ENCODE results near the gene RAMACL.

Gene RAMACL

DNA sequence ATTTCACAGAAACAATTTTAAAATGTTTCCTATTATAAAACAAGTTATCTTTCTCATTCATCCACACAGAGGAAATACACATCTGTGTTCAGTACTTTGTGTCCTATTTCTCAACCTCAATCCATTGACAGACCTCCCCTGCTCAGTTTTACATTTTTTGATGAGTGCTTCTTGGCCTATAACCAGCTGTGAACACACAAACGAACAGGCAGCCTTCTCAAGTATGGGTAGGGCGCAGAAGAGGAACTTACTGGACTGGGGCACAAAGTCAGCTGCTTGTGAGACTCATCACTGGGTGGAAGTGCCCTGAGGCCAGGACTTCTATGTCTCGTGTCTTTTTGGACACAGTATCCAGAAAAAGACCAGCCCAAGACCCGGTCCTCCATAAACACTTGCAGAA lies 37.8 kb upstream of the RAMACL start:
- DNase-seq, result no peak
- Histone ChIP-seq H3K4me1 (peaks cover 30% of the 10 kb centered on the region), H3K9me3 (no peaks in the 10 kb centered on the region), H3K36me3 (no peaks in the 10 kb centered on the region), H3K4me3 (ENCODE audit: low read depth, low read length) (no peak overlapping the region), H3K27me3 (no peaks in the 10 kb centered on the region)
- TF ChIP-seq, protein P1, sequence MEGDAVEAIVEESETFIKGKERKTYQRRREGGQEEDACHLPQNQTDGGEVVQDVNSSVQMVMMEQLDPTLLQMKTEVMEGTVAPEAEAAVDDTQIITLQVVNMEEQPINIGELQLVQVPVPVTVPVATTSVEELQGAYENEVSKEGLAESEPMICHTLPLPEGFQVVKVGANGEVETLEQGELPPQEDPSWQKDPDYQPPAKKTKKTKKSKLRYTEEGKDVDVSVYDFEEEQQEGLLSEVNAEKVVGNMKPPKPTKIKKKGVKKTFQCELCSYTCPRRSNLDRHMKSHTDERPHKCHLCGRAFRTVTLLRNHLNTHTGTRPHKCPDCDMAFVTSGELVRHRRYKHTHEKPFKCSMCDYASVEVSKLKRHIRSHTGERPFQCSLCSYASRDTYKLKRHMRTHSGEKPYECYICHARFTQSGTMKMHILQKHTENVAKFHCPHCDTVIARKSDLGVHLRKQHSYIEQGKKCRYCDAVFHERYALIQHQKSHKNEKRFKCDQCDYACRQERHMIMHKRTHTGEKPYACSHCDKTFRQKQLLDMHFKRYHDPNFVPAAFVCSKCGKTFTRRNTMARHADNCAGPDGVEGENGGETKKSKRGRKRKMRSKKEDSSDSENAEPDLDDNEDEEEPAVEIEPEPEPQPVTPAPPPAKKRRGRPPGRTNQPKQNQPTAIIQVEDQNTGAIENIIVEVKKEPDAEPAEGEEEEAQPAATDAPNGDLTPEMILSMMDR (IDR thresholded peaks at IDR 0.05; ENCODE audit: low read depth, low read length), result no peak

DNA sequence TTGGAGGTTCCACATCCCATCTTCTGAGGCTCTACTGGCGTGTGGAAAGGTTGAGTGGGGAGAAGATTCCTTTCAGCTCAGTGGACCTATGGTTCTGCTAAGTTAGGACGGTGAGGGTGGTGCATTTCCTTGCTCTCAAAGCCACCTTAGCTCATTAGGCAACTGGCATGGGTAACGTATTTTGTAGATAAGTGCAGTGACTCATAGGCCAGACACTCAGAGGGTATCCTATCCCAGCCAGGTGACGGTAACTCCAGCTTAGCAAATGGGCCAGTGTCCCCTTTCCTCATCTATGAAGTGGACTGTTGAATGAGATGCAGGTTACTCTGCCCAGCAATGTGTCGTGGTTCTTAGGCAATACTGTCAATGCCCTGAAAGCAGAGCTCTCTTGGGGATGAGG lies 36.8 kb upstream of the RAMACL start:
- Histone ChIP-seq H3K4me1 (peaks cover 28% of the 10 kb centered on the region), H3K9me3 (no peaks in the 10 kb centered on the region), H3K27me3 (no peaks in the 10 kb centered on the region), H3K36me3 (peaks cover 4% of the 10 kb centered on the region), H3K4me3 (ENCODE audit: low read depth, low read length) (no peak overlapping the region)
- DNase-seq, result no peak
- TF ChIP-seq, protein P1 (IDR thresholded peaks at IDR 0.05; ENCODE audit: low read depth, low read length), result no peak

DNA sequence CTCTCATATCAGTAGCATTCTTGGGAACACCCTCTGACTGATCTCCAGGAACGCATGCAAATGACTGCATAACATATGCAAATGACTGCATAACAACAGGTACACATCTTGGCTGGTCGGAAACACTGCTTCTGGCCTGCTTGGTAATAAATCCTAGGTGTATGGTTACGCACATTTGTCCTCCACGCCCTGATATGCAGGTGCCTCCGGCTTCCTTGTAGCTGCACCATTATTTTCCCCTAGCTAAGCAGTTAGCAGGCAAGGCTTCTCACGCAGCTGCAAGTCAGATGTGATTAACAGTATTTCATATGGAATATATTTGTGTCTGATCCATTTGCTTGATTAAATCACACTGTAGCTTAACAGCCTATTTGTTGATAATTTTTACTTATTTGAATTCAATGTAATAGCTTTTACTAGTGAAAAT lies 34.6 kb upstream of the RAMACL start:
- Histone ChIP-seq H3K4me1 (peaks cover 27% of the 10 kb centered on the region), H3K36me3 (peaks cover 15% of the 10 kb centered on the region), H3K9me3 (no peaks in the 10 kb centered on the region), H3K4me3 (ENCODE audit: low read depth, low read length) (peak overlapping the region; percentile 4; the same call in 1 of the 2 replicates), H3K27me3 (no peaks in the 10 kb centered on the region)
- no peak for DNase-seq
- TF ChIP-seq, protein P1 (IDR thresholded peaks at IDR 0.05; ENCODE audit: low read depth, low read length), result no peak

DNA sequence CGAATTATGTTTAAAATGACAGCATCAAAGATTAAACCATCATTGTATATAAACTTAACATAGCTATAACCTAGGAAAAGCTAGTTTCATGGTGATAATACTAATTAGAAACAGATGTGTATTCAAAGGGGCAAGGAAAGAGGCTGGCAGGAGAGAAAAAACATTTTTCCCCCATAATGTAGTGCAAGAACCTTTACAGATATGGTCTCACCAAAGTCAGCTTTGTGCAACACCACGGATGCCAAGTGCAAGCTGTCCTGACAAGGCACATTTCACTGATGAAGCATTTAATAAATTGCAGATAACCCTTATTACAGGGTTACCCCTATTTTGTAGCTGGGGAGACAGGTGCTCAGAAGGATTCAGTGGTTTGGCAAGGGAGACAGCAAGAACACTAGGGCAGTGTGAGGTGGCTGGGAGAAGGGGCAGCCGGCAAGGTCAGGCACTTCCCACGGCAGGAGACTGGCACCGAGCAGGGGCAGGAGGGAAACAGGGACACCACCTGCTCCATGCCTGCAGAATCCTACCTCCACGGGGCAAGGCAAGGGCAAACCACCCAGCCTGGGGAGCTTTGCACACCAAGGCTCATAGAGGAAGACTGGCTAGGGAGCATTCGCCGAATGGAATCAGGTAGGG lies 34.1 kb upstream of the RAMACL start:
- Histone ChIP-seq H3K4me1 (peaks cover 27% of the 10 kb centered on the region), H3K4me3 (ENCODE audit: low read depth, low read length) (peak overlapping the region; percentile 4; the same call in 1 of the 2 replicates), H3K9me3 (no peaks in the 10 kb centered on the region), H3K27me3 (no peaks in the 10 kb centered on the region), H3K36me3 (peaks cover 15% of the 10 kb centered on the region)
- TF ChIP-seq, protein P1 (IDR thresholded peaks at IDR 0.05; ENCODE audit: low read depth, low read length), result no peak
- DNase-seq, result no peak

DNA sequence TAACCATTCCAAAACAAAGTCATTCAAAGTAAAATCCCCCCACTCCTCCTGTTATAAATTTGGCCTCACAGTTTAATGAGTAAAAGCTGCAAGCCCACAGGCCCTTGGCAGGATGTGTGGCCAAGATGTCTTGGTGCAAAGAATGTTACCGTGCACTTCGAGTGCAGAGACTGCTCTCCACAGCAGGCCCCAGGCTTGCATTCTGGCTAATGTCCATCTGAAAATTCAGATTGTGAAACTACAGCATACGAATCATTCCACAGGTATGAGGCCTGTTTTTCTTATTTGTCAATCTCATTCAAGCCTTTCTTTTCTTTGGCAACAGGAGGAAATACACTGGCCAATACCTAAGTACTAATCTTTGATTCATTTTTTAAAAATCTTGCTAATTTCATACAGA lies 33.4 kb upstream of the RAMACL start:
- peaks cover 15% of the 10 kb centered on the region for H3K36me3 ChIP-seq
- DNase-seq, result no peak
- peaks cover 27% of the 10 kb centered on the region for H3K4me1 ChIP-seq
- H3K4me3 ChIP-seq (ENCODE audit: low read depth, low read length), result peak overlapping the region; percentile 7; the same call in 1 of the 2 replicates
- no peaks in the 10 kb centered on the region for H3K9me3 ChIP-seq
- no peaks in the 10 kb centered on the region for H3K27me3 ChIP-seq
- TF ChIP-seq, protein P1 (IDR thresholded peaks at IDR 0.05; ENCODE audit: low read depth, low read length), result no peak

Data from BE2C (cell line).